Memory B cell (primary cell): Measurements from ENCODE around the gene SLFN12L.
"Not testable (repeated sequence)": the region's sequence is repeated elsewhere in the genome, so short reads cannot be mapped to it uniquely, and the experiment has no call there.

ENCODE experiments used
- ATAC-seq: fragments of 150-1000 bp; cut with Tn5 transposase; 2 replicates; pipeline ENCODE4 v1.10.0; 2021; ENCODE audit warnings: low read depth, mild to moderate bottlenecking, moderate library complexity
- DNase-seq, 2 donors: peaks; one replicate each; pipeline ENCODE4 v3.0.0; 2022; ENCODE audit warnings: low spot score in 2 of 2
- H3K27ac Mint-ChIP-seq: one replicate; pipeline ENCODE4 v1.8.0; 2022; ENCODE audit warnings: mild to moderate bottlenecking, moderate library complexity, mixed read lengths
- H3K27me3 Mint-ChIP-seq: one replicate; pipeline ENCODE4 v1.8.0; 2022; ENCODE audit warnings: mixed read lengths
- H3K36me3 Mint-ChIP-seq: one replicate; pipeline ENCODE4 v1.8.0; 2022; ENCODE audit warnings: mild to moderate bottlenecking, mixed read lengths
- H3K4me1 Mint-ChIP-seq: one replicate; pipeline ENCODE4 v1.8.0; 2022; ENCODE audit warnings: mixed read lengths
- H3K4me3 Mint-ChIP-seq: one replicate; pipeline ENCODE4 v1.8.0; 2022; ENCODE audit warnings: mild to moderate bottlenecking, moderate library complexity, mixed read lengths
- H3K9me3 Mint-ChIP-seq: one replicate; pipeline ENCODE4 v1.8.0; 2022; ENCODE audit warnings: mixed read lengths

Gene SLFN12L

GRCh38 chr17:35454035-35454434 is 83.4 kb downstream of the SLFN12L start:
- not testable (repeated sequence) for H3K27ac Mint-ChIP-seq, DNase-seq, H3K4me3 Mint-ChIP-seq, H3K9me3 Mint-ChIP-seq, H3K27me3 Mint-ChIP-seq, H3K4me1 Mint-ChIP-seq, H3K36me3 Mint-ChIP-seq, ATAC-seq

GRCh38 chr17:35453171-35453570 is 84.3 kb downstream of the SLFN12L start:
- ATAC-seq (no peak), DNase-seq (no peak)
- Mint-ChIP-seq H3K27ac (no peak overlapping the region), H3K36me3 (no peaks in the 10 kb centered on the region), H3K4me3 (no peak overlapping the region), H3K27me3 (no peaks in the 10 kb centered on the region), H3K9me3 (peaks cover 3% of the 10 kb centered on the region), H3K4me1 (peaks cover 10% of the 10 kb centered on the region)

- ATAC-seq (peak; percentile 57), DNase-seq (peak; percentile 38 to 52)
- Mint-ChIP-seq H3K27ac (peak overlapping the region; percentile 93), H3K36me3 (no peaks in the 10 kb centered on the region), H3K4me3 (peak overlapping the region; percentile 91), H3K4me1 (peaks cover 13% of the 10 kb centered on the region), H3K9me3 (no peaks in the 10 kb centered on the region), H3K27me3 (no peaks in the 10 kb centered on the region)
Observed at GRCh38 chr17:35449371-35449931, 88.0 kb downstream of the SLFN12L start.

- H3K27ac Mint-ChIP-seq: peak overlapping the region; percentile 93
- no peaks in the 10 kb centered on the region for H3K9me3 Mint-ChIP-seq
- ATAC-seq (no peak), DNase-seq (no peak)
- no peaks in the 10 kb centered on the region for H3K27me3 Mint-ChIP-seq
- H3K36me3 Mint-ChIP-seq: no peaks in the 10 kb centered on the region
- peaks cover 13% of the 10 kb centered on the region for H3K4me1 Mint-ChIP-seq
- H3K4me3 Mint-ChIP-seq: peak overlapping the region; percentile 91
Observed at GRCh38 chr17:35448899-35449227, 88.6 kb downstream of the SLFN12L start.

GRCh38 chr17:35448214-35448898 is 89.1 kb downstream of the SLFN12L start, which contains the start of gene SLFN13:
Gene SLFN13, minus strand, starts transcription at chr17:35448766. Its CDS starts 3,086 bp downstream, at chr17:35445680.
- H3K4me3 Mint-ChIP-seq: peak within 1 kb of the TSS; percentile 91
- H3K4me1 Mint-ChIP-seq: peaks cover 13% of the 10 kb centered on the region
- H3K36me3 Mint-ChIP-seq: no peaks in the 10 kb centered on the region
- DNase-seq (peak; percentile 65 to 68), ATAC-seq (peak; percentile 84)
- H3K9me3 Mint-ChIP-seq: no peaks in the 10 kb centered on the region
- H3K27me3 Mint-ChIP-seq: no peaks in the 10 kb centered on the region
- H3K27ac Mint-ChIP-seq: peak within 1 kb of the TSS; percentile 93

GRCh38 chr17:35447499-35447898 is 90.0 kb downstream of the SLFN12L start:
- DNase-seq (no peak), ATAC-seq (no peak)
- Mint-ChIP-seq H3K4me1 (peaks cover 13% of the 10 kb centered on the region), H3K9me3 (no peaks in the 10 kb centered on the region), H3K4me3 (peak overlapping the region; percentile 91), H3K27me3 (no peaks in the 10 kb centered on the region), H3K27ac (peak overlapping the region; percentile 93), H3K36me3 (no peaks in the 10 kb centered on the region)

- DNase-seq (no peak), ATAC-seq (no peak)
- Mint-ChIP-seq H3K4me3 (no peak overlapping the region), H3K9me3 (no peaks in the 10 kb centered on the region), H3K27ac (no peak overlapping the region), H3K36me3 (peaks cover 2% of the 10 kb centered on the region), H3K4me1 (peaks cover 6% of the 10 kb centered on the region), H3K27me3 (no peaks in the 10 kb centered on the region)
Observed at GRCh38 chr17:35438433-35438832, 99.0 kb downstream of the SLFN12L start.

DNA sequence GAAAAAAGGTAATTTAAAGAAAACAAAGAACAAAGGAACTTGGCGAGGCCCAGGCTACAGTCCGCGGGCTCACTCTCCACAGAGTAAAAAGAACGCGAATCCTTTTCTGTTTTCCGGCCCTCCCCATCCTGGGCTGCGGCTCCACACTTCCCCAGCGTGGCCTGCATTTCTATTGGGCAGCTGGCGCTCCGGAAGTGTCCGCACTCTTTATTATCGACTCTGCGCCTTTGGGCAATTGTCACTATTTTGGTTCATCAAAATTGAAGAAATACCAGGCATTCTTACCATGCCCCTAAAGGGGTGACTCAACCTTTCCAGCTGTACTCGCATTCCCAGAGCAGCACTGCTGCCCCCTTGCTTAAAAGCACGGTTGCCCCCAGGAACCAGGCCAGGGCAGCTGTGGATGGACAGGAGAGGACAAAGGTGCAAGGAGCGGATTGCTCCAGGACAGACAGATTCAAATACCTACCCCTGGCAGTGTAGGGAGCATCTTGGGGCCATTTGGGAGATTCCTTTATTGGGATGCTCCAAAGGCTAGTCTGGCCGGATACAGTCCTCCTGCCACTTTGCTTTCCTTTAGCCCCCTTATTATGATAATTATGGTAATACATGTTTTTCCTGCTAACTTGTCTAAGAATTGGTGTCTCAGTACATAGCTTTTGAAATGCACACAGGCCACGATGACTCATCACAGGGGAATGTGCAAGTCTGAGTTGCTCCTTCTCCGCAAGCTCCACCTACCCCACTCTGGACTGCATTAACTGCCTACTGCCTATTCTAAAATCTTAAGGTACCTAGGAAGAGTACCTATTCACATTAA is 104.2 kb downstream of the SLFN12L start:
- peaks cover 16% of the 10 kb centered on the region for H3K4me1 Mint-ChIP-seq
- no peaks in the 10 kb centered on the region for H3K36me3 Mint-ChIP-seq
- H3K27me3 Mint-ChIP-seq: no peaks in the 10 kb centered on the region
- no peaks in the 10 kb centered on the region for H3K9me3 Mint-ChIP-seq
- H3K27ac Mint-ChIP-seq: no peak overlapping the region
- ATAC-seq (no peak), DNase-seq (no peak)
- H3K4me3 Mint-ChIP-seq: peak overlapping the region; percentile 94

GRCh38 chr17:35432176-35433074 is 105.1 kb downstream of the SLFN12L start, which contains the start of gene SLFN12:
Gene SLFN12, minus strand, starts transcription at chr17:35432500. Its CDS starts 9,472 bp downstream, at chr17:35423028.
- H3K4me1 Mint-ChIP-seq: peaks cover 16% of the 10 kb centered on the region
- peak within 1 kb of the TSS; percentile 94 for H3K4me3 Mint-ChIP-seq
- no peaks in the 10 kb centered on the region for H3K36me3 Mint-ChIP-seq
- DNase-seq: peak; percentile 18 to 32
- no peaks in the 10 kb centered on the region for H3K27me3 Mint-ChIP-seq
- ATAC-seq: peak; percentile 98
- peak within 1 kb of the TSS; percentile 87 for H3K27ac Mint-ChIP-seq
- no peaks in the 10 kb centered on the region for H3K9me3 Mint-ChIP-seq

DNA sequence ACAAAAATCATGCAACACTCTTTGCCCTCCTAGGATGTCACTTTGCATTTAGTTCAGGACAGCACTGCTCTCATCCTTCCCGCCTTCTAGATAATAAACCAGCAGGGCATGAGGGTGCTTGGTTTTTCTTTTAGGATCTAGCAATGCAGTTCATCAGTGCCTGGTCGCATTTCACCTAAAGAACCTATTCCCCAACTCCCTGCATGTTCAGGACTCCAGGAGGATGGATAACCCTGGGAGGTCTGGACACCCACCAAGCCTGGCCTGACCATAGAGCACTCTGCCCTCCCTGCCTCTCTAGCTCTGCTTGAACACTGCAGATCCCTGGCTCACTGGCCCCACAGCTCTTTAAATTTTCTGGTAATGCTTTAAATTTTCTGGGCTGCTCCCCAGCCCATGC is 107.8 kb downstream of the SLFN12L start:
- Mint-ChIP-seq H3K27me3 (no peaks in the 10 kb centered on the region), H3K9me3 (no peaks in the 10 kb centered on the region), H3K36me3 (no peaks in the 10 kb centered on the region), H3K4me1 (peaks cover 16% of the 10 kb centered on the region), H3K4me3 (no peak overlapping the region), H3K27ac (no peak overlapping the region)
- no peak for DNase-seq
- no peak for ATAC-seq

DNA sequence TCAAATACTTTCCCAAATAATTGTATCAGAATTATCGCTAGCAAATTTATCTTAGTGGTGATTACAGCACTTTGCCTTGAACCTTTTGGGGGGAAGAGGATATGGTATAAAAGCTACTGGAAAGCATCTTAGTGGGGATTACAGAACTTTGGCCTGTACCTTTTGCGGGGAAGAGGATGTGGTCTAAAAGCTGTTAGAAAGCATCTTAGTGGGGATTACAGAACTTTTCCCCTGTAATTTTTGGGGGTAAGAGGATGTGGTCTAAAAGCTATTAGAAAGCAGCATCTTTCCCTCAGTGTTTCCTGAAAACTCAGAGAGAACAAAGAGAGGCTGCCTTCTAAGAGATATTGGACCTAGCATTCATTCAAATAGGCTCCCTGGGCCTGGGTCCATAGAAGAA is 109.2 kb downstream of the SLFN12L start:
- H3K27me3 Mint-ChIP-seq: no peaks in the 10 kb centered on the region
- H3K36me3 Mint-ChIP-seq: no peaks in the 10 kb centered on the region

GRCh38 chr17:35423761-35424160 is 113.7 kb downstream of the SLFN12L start:
- H3K4me3 Mint-ChIP-seq: no peak overlapping the region
- ATAC-seq: no peak
- no peaks in the 10 kb centered on the region for H3K4me1 Mint-ChIP-seq
- no peaks in the 10 kb centered on the region for H3K9me3 Mint-ChIP-seq
- H3K36me3 Mint-ChIP-seq: peaks cover 4% of the 10 kb centered on the region
- no peak overlapping the region for H3K27ac Mint-ChIP-seq
- H3K27me3 Mint-ChIP-seq: no peaks in the 10 kb centered on the region
- no peak for DNase-seq

More for the DNA sequence above, 109.2 kb downstream of the SLFN12L start:
- Mint-ChIP-seq H3K4me3 (no peak overlapping the region), H3K27ac (no peak overlapping the region), H3K9me3 (no peaks in the 10 kb centered on the region), H3K4me1 (peaks cover 10% of the 10 kb centered on the region)
- ATAC-seq: no peak
- no peak for DNase-seq
